Activated CD4-positive, alpha-beta memory T cell treated with anti-CD3 and anti-CD28 coated beads for 36 hours (primary cell): ENCODE results near the gene NRTN. TPM values are rescaled to one million over a fixed set of nuclear protein-coding genes. Genes with fewer than 3 reads are reported as not detected.

Experiments
- CTCF ChIA-PET: fragments of 350-600 bp; sonication (Branson Sonifier 250); formaldehyde crosslinking; loops from one replicate; lab custom pipeline; 2021; ENCODE audit warnings: antibody characterized with exemption, inconsistent platforms; lab: Charles Lee
- POLR2A ChIA-PET: fragments of 350-600 bp; sonication (Branson Sonifier 250); formaldehyde crosslinking; loops from one replicate; lab custom pipeline; 2021; ENCODE audit warnings: antibody characterized with exemption; lab: Charles Lee
- DNase-seq: peaks from one replicate; pipeline ENCODE4 v3.0.0-alpha.2; 2020
- H3K27ac Mint-ChIP-seq: one replicate; pipeline ENCODE4 v1.8.0; 2021; ENCODE audit warnings: mixed read lengths
- H3K27me3 Mint-ChIP-seq: one replicate; pipeline ENCODE4 v1.8.0; 2021; ENCODE audit warnings: mixed read lengths
- H3K36me3 Mint-ChIP-seq: one replicate; pipeline ENCODE4 v1.8.0; 2021; ENCODE audit warnings: mixed read lengths
- H3K4me1 Mint-ChIP-seq: one replicate; pipeline ENCODE4 v1.8.0; 2021; ENCODE audit warnings: low read depth, mixed read lengths
- H3K4me3 Mint-ChIP-seq: one replicate; pipeline ENCODE4 v1.8.0; 2021; ENCODE audit warnings: mild to moderate bottlenecking, mixed read lengths
- H3K9me3 Mint-ChIP-seq: one replicate; pipeline ENCODE4 v1.8.0; 2021; ENCODE audit warnings: mixed read lengths
- intact Hi-C: fragments of 100-400 bp; cut with micrococcal nuclease; formaldehyde crosslinking; loops from one replicate; pipeline ENCODE4 v1.15.1; 2023
- total RNA-seq, 2 experiments: library from RNA; stranded (reverse); gene quantifications; one replicate each; pipeline ENCODE4 v1.2.3, GENCODE V29; 2021

Gene NRTN
- total RNA-seq, 2 experiments from 2014 or later, result 0.22 to 0.97 TPM

- H3K27me3 Mint-ChIP-seq, result peaks cover 18% of the 10 kb centered on the region
- no peak overlapping the region for H3K27ac Mint-ChIP-seq
- H3K4me1 Mint-ChIP-seq, result peaks cover 21% of the 10 kb centered on the region
- no peaks in the 10 kb centered on the region for H3K36me3 Mint-ChIP-seq
- intact Hi-C loops, result loop anchor here (2.0 kb wide), 1 partner anchor 23 kb away; no protein-coding TSS in a partner anchor
- DNase-seq, result peak; percentile 73
- ChIA-PET CTCF (interaction anchor here (1.6 kb wide), 1 partner anchor 11 kb away, joined by 4 read pairs; no protein-coding TSS in a partner anchor), POLR2A (no interaction called here)
- peak overlapping the region; percentile 50 for H3K4me3 Mint-ChIP-seq
- no peaks in the 10 kb centered on the region for H3K9me3 Mint-ChIP-seq
These were observed 730 bp downstream of the NRTN start for GRCh38 chr19:5805462-5806132.

- no peaks in the 10 kb centered on the region for H3K9me3 Mint-ChIP-seq
- ChIA-PET POLR2A (interaction anchor here (1.1 kb wide), 1 partner anchor 115 kb away, joined by 3 read pairs; no protein-coding TSS in a partner anchor), CTCF (interaction anchor here (1.0 to 1.6 kb wide), 3 partner anchors 12 to 216 kb away, joined by 4 to 10 read pairs (median 4); no protein-coding TSS in a partner anchor)
- H3K27me3 Mint-ChIP-seq, result peaks cover 14% of the 10 kb centered on the region
- H3K4me1 Mint-ChIP-seq, result peaks cover 21% of the 10 kb centered on the region
- H3K4me3 Mint-ChIP-seq, result no peak overlapping the region
- H3K27ac Mint-ChIP-seq, result no peak overlapping the region
- no peak for DNase-seq
- intact Hi-C loops, result no loop called here
- no peaks in the 10 kb centered on the region for H3K36me3 Mint-ChIP-seq
These were observed 1.2 kb downstream of the NRTN start for GRCh38 chr19:5806133-5806489.

- DNase-seq, result no peak
- H3K4me3 Mint-ChIP-seq, result no peak overlapping the region
- H3K27me3 Mint-ChIP-seq, result peaks cover 10% of the 10 kb centered on the region
- no peaks in the 10 kb centered on the region for H3K9me3 Mint-ChIP-seq
- CTCF ChIA-PET, result interaction anchor here (1.0 to 1.6 kb wide), 3 partner anchors 13 to 216 kb away, joined by 4 to 10 read pairs (median 4); no protein-coding TSS in a partner anchor
- intact Hi-C loops, result no loop called here
- no peak overlapping the region for H3K27ac Mint-ChIP-seq
- H3K36me3 Mint-ChIP-seq, result no peaks in the 10 kb centered on the region
- peaks cover 19% of the 10 kb centered on the region for H3K4me1 Mint-ChIP-seq
- POLR2A ChIA-PET, result interaction anchor here (1.1 kb wide), 1 partner anchor 116 kb away, joined by 3 read pairs; no protein-coding TSS in a partner anchor
These were observed 2.0 kb downstream of the NRTN start for GRCh38 chr19:5806905-5807304.

- intact Hi-C loops, result no loop called here
- Mint-ChIP-seq H3K36me3 (no peaks in the 10 kb centered on the region), H3K4me3 (no peak overlapping the region), H3K9me3 (no peaks in the 10 kb centered on the region), H3K27ac (no peak overlapping the region), H3K27me3 (peaks cover 4% of the 10 kb centered on the region), H3K4me1 (peaks cover 12% of the 10 kb centered on the region)
- no peak for DNase-seq
- ChIA-PET CTCF (interaction anchor here (1.0 to 1.7 kb wide), 4 partner anchors 14 to 215 kb away, joined by 3 to 5 read pairs (median 4); no protein-coding TSS in a partner anchor), POLR2A (interaction anchor here (0.6 kb wide), 1 partner anchor 186 kb away, joined by 5 read pairs; the partner anchor contains the start of gene SAFB2)
These were observed 3.4 kb downstream of the NRTN start for GRCh38 chr19:5808120-5808816.

- ChIA-PET CTCF (interaction anchor here (1.4 to 1.7 kb wide), 3 partner anchors 15 to 214 kb away, joined by 4 to 5 read pairs (median 4); no protein-coding TSS in a partner anchor), POLR2A (interaction anchor here (0.6 kb wide), 1 partner anchor 187 kb away, joined by 5 read pairs; the partner anchor contains the start of gene SAFB2)
- Mint-ChIP-seq H3K4me1 (peaks cover 6% of the 10 kb centered on the region), H3K36me3 (no peaks in the 10 kb centered on the region), H3K27me3 (peaks cover 4% of the 10 kb centered on the region), H3K27ac (no peak overlapping the region), H3K9me3 (no peaks in the 10 kb centered on the region), H3K4me3 (no peak overlapping the region)
- DNase-seq, result no peak
- intact Hi-C loops, result no loop called here
These were observed 4.2 kb downstream of the NRTN start for GRCh38 chr19:5809053-5809452.

- H3K27me3 Mint-ChIP-seq, result peaks cover 2% of the 10 kb centered on the region
- H3K4me3 Mint-ChIP-seq, result no peak overlapping the region
- H3K36me3 Mint-ChIP-seq, result no peaks in the 10 kb centered on the region
- H3K9me3 Mint-ChIP-seq, result no peaks in the 10 kb centered on the region
- intact Hi-C loops, result no loop called here
- ChIA-PET POLR2A (no interaction called here), CTCF (interaction anchor here (1.4 kb wide), 2 partner anchors 15 to 214 kb away, joined by 4 read pairs; no protein-coding TSS in a partner anchor)
- DNase-seq, result no peak
- H3K4me1 Mint-ChIP-seq, result peaks cover 2% of the 10 kb centered on the region
- no peak overlapping the region for H3K27ac Mint-ChIP-seq
These were observed 4.6 kb downstream of the NRTN start for GRCh38 chr19:5809469-5809868.

- intact Hi-C loops, result no loop called here
- ChIA-PET POLR2A (no interaction called here), CTCF (no interaction called here)
- Mint-ChIP-seq H3K27me3 (no peaks in the 10 kb centered on the region), H3K9me3 (no peaks in the 10 kb centered on the region), H3K4me1 (no peaks in the 10 kb centered on the region), H3K4me3 (no peak overlapping the region), H3K36me3 (no peaks in the 10 kb centered on the region), H3K27ac (no peak overlapping the region)
- no peak for DNase-seq
These were observed 6.2 kb downstream of the NRTN start for GRCh38 chr19:5811117-5811516.

GRCh38 chr19:5814123-5814851 is 9.4 kb downstream of the NRTN start:
- no peaks in the 10 kb centered on the region for H3K4me1 Mint-ChIP-seq

GRCh38 chr19:5814852-5815246 is 10.0 kb downstream of the NRTN start:
- Mint-ChIP-seq H3K27ac (no peak overlapping the region), H3K4me3 (no peak overlapping the region), H3K4me1 (no peaks in the 10 kb centered on the region), H3K36me3 (no peaks in the 10 kb centered on the region), H3K9me3 (no peaks in the 10 kb centered on the region), H3K27me3 (no peaks in the 10 kb centered on the region)
- DNase-seq, result no peak
- CTCF ChIA-PET, result no interaction called here
- intact Hi-C loops, result no loop called here
- POLR2A ChIA-PET, result no interaction called here

More at GRCh38 chr19:5814123-5814851, 9.4 kb downstream of the NRTN start:
- Mint-ChIP-seq H3K36me3 (no peaks in the 10 kb centered on the region), H3K27me3 (no peaks in the 10 kb centered on the region), H3K27ac (no peak overlapping the region), H3K9me3 (no peaks in the 10 kb centered on the region), H3K4me3 (no peak overlapping the region)
- no peak for DNase-seq
- ChIA-PET POLR2A (no interaction called here), CTCF (interaction anchor here (1.4 kb wide), 1 partner anchor 10 kb away, joined by 6 read pairs; the partner anchor contains the start of gene NRTN)
- intact Hi-C loops, result no loop called here

- no peaks in the 10 kb centered on the region for H3K27me3 Mint-ChIP-seq
- no peaks in the 10 kb centered on the region for H3K4me1 Mint-ChIP-seq
- ChIA-PET CTCF (interaction anchor here (0.7 to 1.7 kb wide), 2 partner anchors 13 to 205 kb away, joined by 3 to 5 read pairs; no protein-coding TSS in a partner anchor), POLR2A (no interaction called here)
- H3K27ac Mint-ChIP-seq, result no peak overlapping the region
- no peak for DNase-seq
- H3K36me3 Mint-ChIP-seq, result no peaks in the 10 kb centered on the region
- no peak overlapping the region for H3K4me3 Mint-ChIP-seq
- no peaks in the 10 kb centered on the region for H3K9me3 Mint-ChIP-seq
- intact Hi-C loops, result no loop called here
These were observed 12.4 kb downstream of the NRTN start for GRCh38 chr19:5817218-5817617.

GRCh38 chr19:5818594-5818993 is 13.7 kb downstream of the NRTN start:
- no peak for DNase-seq
- ChIA-PET CTCF (interaction anchor here (1.7 kb wide), 1 partner anchor 15 kb away, joined by 5 read pairs; no protein-coding TSS in a partner anchor), POLR2A (no interaction called here)
- no peak overlapping the region for H3K4me3 Mint-ChIP-seq
- no peaks in the 10 kb centered on the region for H3K36me3 Mint-ChIP-seq
- no peaks in the 10 kb centered on the region for H3K9me3 Mint-ChIP-seq
- H3K27ac Mint-ChIP-seq, result no peak overlapping the region
- intact Hi-C loops, result no loop called here
- no peaks in the 10 kb centered on the region for H3K27me3 Mint-ChIP-seq
- no peaks in the 10 kb centered on the region for H3K4me1 Mint-ChIP-seq
